HG02970 (cell line): Measurements from ENCODE around the gene CRYZ.
A peak's percentile ranks its signal among the peaks of the same experiment; 100 is the strongest.
"Not testable (repeated sequence)": the region's sequence is repeated elsewhere in the genome, so short reads cannot be mapped to it uniquely, and the experiment has no call there.

ENCODE experiments used
- ATAC-seq: cut with Tn5 transposase; IDR thresholded peaks from one replicate; pipeline ENCODE4 v1.9.1; 2021; ENCODE audit warnings: mild to moderate bottlenecking, moderate library complexity, moderate number of reproducible peaks; ENCODE audit not compliant: unreplicated experiment, low FRiP score

CRYZ gene

DNA sequence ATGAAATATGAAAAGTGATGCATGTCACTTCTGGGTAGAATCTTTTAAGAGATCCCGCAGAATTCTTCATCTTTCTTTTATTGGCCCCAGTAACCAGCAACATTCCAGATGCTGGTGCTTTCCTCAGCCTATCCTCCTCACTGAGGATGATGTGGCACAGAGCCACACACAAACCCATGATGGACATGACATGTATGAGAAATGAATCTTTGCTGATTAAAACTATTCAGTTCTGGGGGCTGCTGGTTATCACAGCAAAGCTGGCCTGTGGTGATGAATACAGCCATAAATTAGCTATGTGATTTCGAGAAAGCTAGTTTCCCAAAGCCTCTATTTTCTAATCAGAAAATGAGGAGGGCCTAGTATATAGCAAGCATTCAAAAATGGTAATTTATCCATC lies 51.0 kb downstream of the CRYZ start:
- ATAC-seq: no peak

DNA sequence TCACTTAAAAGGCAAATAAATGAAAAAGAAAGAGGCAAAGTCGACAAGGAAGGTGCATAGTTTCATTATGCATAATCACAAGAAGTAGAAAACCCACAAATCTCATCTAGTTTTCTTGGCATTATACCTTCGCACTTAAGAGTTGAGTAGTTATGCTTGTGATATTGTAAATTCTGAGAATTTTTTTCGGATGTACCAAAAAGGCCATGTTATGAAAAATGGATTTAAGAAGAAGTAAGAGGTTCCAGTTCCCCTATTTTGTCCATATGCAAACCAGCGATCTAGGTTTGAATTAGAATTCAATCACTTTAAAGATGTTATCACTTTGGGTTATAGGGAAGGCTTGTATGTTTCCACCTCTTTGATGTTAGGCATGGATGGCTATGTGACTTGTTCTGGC lies 51.4 kb downstream of the CRYZ start:
- ATAC-seq: peak; percentile 85

DNA sequence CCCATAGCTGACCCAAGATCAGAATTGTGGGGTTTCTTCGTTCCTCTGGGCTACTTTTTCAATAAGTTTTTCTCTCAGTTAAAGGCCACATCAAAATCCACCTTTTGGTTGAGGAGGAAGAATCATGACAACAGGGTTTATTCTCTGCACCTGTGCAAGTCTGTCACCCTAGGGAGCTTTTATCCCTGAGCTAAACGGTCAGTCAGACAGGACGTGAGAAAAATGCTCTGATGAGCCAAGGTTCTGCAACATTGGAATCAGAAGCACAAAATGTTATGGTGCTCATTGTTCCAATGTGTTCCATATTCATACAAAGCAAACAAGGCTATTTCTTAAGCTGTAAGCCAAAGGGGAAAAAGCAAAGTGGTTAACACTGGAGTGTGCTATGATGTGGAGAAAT lies 51.8 kb downstream of the CRYZ start:
- ATAC-seq: no peak

DNA sequence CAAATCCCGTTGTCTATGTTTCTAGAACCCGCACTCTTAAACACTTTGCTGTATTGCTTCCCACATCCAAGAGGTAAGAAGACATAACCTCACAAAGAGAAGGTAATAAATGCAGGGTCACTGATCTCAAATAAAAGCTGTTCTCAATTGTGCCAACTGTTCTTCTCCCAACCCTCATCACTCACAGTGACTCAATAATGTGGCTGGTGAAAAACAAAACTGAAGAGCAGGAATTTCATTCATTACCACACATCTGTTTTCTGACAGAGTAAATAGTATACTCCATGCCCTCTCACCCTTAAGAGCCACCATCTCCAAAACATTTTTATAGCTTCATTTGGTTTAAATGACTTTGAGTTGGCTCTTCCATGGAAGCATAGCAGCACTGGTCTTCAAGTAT lies 53.0 kb downstream of the CRYZ start:
- ATAC-seq: no peak

DNA sequence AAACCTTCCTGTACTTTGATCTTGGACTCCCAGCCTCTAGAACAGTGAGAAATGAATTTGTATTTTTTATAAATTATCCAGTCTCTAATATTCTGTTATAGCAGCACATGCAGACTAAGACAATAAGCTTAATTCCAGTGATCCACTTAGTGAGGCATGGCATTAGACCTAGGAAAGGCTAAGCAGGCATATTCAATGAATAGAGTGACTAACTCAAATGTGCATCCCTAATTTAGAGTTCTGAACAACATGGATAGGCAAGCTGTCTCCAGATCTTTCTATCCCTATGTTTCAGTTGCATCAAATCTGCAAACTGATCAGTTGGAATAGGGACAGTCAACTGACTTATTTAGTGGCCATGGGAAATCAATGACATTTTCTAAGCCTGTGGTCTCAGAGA lies 54.9 kb downstream of the CRYZ start:
- ATAC-seq: no peak

DNA sequence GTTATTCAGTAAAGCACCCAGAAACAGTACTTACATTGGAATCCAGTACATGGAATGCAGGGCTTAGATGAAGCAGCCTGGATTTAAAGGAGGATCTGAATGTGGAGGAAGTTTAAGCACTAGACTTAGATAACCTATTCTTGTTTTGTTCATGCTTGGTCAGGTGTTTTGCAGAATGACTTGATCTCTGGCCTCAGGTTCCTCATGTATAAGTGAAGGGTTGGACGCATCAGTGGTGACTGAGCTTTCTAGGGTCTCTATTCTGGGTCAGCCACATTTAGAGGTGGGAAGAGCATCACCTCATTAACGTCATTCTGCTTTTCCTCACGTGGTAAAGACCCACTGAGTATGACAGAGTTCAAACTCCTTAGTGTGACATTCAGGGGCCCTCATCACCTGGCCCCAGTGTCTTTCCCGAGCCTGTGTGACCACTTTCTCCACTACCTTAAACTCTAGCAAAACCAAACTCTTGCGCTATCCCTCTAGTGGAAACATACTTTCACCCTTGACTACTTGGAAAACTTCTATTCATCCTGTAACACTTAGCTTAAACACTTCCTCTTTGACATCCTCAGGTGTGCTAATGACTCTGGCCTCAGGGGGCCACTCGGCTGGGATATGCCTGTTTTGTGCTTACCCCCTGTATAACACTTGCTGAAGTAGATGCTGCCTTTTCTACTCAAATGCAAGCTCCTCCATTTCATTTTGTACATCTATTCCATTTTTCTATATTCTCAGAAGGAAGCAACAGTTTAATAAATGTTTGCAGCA lies 58.4 kb downstream of the CRYZ start:
- no peak for ATAC-seq

DNA sequence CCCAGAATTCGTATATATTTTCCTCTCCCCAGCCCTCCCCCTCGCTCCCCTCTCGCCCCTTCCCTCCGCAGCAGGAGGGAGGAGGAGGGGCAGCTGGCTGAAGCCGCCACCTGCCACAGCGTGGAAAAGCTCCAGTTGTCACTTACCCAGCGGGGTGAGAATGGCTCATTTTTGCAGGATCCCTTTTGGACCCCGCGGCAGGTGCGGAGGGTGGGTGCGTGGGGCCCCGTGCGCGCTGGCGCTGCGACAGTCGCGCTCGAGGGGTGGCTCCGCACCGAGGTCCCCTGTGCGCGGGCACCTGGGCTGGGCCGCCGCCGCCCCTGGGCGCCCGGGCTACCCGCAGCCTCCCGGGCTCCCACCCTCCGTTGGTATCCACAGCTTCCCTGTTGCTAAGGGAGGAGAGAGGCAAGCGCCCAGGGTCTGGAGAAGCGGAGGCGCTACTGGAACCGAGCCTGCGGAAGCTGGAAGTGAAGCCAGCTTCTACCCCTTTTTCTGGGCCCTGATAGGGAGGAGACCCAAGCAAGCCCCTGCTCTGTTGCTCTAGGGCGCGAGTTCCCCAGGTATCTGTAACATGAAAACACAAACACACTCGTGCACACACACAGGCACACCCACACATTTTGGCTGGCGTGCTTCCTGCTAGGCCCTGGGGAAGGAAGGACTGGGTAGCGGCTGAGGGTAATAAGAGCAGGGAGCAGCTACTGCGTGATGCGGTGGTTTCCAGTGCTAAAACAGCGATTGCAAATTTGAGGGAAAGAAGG lies 59.3 kb downstream of the CRYZ start, which contains the start of gene ERICH3:
ERICH3 (minus strand) TSS at position 442 of the 761 bp plus-strand sequence; CDS start at position 169, 273 bp downstream.
- ATAC-seq: no peak

DNA sequence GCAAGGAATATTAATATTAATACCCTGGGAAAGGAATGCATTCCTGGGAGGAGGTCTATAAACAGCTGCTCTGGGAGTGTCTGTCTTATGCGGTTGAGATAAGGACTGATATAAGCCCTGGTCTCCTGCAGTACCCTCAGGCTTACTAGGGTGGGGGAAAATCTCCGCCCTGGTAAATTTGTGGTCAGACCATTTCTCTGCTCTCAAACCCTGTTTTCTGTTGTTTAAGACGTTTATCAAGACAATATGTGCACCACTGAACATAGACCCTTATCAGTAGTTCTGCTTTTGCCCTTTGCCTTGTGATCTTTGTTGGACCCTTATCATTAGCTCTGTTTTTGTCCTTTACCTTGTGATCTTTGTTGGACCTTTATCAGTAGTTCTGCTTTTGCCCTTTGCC lies 62.0 kb downstream of the CRYZ start:
- ATAC-seq: not testable (repeated sequence)
